ENCODE data around the gene DAZAP1.

GRCh38 chr19:1469255-1470054, 62.1 kb downstream of the DAZAP1 start:
- TF ChIP-seq CTCF (IDR thresholded peaks at IDR 0.05; ENCODE audit: poor library complexity), result no peak
- TF ChIP-seq EZH2phosphoT487 (IDR thresholded peaks at IDR 0.05; ENCODE audit: low read depth, severe bottlenecking, unreplicated experiment), result no peak
- TF ChIP-seq EZH2 (IDR thresholded peaks at IDR 0.05; ENCODE audit: borderline replicate concordance), result no peak

Data from hepatocyte (in vitro differentiated cells).